NCI-H774 (cell line): ENCODE data around the gene SEC11C.

Experiments used
- DNase-seq: peaks from one replicate; lab custom pipeline; 2025; lab: John Stamatoyannopoulos, UW

SEC11C gene

GRCh38 chr18:59144483-59144882, 4.8 kb downstream of the SEC11C start:
- DNase-seq: no peak

DNA sequence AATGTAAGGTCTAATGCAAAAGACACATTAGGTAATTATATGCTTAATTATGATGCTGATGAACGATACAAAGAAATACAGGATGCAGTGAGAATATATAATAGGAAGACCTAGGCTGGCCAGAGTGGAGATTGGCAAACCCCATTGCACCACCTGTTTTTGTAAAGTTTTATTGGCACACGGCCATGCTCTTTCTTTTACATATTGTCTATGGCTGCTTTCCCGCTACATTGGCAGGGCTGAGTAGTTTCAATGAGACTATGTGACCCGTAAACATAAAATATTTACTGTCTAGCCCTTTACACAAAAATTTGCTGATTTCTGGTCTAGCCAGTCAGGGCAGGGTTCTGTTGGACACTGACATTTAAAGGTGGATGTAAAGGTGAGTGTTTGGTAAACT, 5.4 kb downstream of the SEC11C start:
- peak; percentile 56 for DNase-seq

DNA sequence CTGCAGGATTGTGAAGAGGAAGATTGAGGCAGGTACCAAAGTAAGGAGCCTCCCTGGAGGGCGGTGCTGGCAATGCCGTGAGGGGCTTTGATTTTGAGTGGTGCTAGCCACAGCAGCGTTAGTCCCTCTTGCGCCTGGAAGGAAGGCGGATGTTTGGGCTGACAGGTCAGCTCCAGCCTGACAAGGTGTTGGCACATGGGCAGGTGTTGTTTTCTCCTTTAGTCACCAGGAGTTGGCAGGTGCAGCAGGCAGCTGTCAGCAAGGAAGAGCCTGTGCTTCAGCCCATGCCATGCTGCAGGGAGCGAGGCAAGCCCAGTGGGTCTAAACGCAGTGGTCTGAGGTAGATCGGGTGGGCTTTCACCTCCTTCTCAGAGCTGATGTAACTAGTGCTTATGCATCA, 8.5 kb downstream of the SEC11C start:
- peak; percentile 74 for DNase-seq

GRCh38 chr18:59149007-59149406, 9.3 kb downstream of the SEC11C start:
- DNase-seq: no peak

DNA sequence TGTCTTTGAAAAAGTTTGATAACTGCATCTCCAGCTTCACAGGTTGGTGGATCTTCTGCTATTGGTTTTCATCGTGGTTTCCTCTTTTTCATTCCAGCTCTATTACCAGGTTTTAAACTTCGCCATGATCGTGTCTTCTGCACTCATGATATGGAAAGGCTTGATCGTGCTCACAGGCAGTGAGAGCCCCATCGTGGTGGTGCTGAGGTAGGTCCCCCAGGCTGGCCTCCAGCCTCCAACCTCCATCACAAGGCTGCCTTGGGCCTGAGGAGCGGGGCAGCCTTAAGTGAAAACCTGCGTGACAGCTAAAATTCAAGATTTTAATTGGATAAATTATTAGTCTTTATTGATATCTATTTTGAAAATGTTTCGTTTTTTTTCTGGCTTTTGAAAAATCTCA, 9.7 kb downstream of the SEC11C start:
- DNase-seq: no peak

- DNase-seq: no peak
Measured at GRCh38 chr18:59150236-59150635, 10.6 kb downstream of the SEC11C start.

DNA sequence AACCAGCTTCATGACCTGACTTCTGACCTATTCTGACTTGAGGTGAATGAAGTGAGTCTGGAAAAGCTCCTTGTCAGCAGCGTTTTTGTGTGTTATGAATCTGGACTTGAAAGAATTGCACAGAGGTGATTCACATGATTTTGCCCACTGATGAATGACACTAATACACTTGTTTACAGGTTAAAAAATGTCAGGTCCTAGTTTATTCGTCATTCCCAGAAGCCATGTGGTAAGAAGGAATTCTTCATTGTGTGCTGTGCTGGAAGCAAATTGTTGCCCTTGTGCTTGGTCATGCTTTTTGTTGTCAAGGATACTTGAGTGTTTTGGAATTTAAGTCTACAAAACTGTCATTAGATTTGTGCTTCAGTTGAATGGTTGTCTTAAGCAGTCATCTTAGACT, 15.5 kb downstream of the SEC11C start:
- no peak for DNase-seq

DNA sequence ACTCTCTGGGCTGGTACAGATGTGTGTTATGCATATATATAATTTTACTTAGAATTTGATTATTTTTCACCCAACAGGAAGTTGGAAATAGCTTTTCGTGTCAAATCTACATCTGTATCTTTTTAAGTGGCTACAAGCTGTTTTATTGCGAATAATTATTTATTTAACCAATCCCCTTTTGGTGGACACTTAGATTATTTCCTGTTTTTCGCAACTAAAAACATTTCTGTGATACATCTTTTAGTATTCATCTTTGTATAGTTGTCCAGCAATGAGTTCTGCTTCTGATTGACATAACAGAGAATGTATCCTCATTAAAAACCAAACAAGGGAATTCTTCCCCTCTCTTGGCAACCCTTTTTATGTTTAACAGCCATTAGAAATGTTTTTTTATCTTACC, 16.6 kb downstream of the SEC11C start:
- no peak for DNase-seq

DNA sequence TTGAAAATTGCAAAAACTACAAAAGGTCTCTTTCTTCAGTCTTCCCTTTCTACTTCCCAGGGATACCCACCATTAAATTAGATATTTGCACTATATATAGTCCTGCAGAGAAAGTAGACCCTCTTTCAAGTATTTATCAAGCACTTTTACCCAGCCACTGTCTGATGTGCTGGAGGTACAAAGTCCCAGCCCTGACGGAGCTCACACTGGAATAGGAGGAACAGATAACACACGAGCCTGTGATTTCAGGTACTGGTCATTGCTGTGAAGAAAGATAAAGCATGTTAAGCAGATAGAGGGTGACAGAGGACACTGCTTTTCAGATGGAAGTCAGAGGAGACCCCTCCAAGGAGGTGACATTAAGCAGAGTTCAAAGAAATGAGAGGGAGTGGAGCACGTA, 19.6 kb downstream of the SEC11C start:
- no peak for DNase-seq

DNA sequence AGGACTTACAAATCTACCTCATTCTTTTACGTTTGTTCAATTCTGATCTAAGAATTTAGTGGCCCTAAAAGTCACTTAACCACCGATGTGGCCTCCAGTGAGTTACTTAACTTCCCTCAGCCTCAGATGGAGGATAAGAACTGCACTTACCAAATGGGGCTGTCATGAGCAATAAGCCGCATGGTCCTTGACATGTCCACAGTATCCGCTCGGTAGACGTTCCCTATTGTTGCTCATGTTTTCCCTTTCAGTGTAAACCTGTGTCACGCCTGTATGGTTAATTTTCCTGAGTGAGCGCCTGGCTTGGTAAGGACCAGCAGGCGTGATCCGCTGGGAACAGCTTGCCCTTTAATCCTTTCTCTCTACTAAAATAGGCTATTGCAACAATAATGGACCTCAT, 20.3 kb downstream of the SEC11C start:
- peak; percentile 41 for DNase-seq

DNA sequence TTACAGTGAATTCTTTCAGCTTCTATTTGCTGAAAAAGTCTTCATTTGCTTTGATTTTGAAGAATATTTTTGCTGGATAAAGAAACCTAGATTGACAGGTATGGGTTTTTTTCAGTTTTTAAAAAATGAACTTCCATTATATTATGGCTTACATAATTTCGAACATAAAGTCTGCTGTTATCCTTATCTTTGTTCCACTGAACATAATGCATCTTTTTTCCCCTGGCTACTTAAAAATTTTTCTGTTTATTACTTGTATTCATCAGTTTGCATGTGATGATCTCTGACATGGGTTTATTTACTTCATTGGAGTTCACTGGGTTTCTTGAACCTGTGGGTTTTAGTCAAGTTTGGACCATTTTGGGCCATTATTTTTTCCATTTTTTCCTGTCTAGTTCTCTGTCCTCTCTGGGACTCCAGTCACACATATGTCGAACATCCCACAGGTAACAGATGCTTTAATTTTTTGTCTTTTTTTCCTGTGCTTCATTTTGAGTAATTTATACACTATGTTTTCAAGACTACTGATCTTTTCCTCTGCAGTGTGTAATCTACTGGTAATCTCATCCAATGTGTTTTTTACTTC, 33.1 kb downstream of the SEC11C start:
- no peak for DNase-seq

DNA sequence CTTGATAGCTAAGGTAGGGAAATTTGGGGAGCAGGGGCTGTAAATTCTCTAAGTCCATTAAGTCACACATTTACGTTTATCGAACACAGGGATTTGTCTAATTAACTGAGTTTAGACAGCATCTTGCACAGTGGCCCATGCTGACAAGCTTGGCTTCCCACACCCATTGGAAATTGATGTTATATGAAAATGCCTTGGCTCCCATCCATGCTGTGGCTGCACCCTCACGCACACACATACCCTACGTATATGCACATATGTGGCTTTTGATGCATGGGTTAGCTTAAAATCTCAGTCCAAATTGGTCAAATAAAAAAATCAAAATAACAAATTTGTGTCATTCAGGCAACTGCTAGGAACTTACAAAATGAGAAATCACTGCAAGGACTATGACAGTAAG, 37.8 kb downstream of the SEC11C start:
- DNase-seq: no peak

GRCh38 chr18:59180150-59180845, 40.6 kb downstream of the SEC11C start:
- no peak for DNase-seq

DNA sequence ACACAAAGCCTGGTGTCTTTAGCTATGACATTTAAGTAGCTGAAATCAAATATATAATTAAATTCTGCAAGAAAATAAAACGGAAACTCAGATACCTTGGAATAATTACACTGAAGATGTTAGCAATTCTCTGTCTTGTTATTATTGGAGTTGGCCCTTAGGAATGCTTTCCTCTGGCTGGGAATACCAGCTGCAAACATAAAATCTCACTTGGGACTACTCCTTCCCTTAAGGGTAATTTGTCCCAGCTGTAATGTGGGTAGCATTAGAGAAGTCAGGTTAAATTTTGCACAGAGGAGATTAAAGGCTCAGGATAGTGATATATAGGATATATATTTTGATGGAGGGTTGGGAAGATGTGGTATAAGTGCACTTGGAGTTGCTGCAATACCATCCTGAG, 43.0 kb downstream of the SEC11C start:
- DNase-seq: no peak

GRCh38 chr18:59189008-59189407, 49.3 kb downstream of the SEC11C start:
- DNase-seq: no peak

DNA sequence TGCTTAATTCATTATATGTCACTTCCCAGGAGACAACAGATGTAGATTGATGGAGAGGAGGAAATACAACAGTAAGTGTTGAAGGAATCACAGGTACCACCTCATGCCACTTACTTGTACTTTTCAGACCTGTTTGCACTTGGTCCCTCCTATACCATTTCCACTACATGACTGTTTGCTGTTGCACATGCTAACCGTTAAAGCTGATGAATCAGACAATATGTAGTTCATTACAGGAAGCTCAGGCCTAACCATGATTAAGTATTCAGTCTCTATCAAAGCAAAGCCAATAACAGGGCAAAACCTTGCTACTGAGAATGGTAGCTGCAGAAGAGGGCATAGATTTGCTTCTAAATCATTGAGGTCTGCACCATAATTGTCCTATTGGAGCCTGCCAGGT, 50.1 kb downstream of the SEC11C start:
- no peak for DNase-seq

DNA sequence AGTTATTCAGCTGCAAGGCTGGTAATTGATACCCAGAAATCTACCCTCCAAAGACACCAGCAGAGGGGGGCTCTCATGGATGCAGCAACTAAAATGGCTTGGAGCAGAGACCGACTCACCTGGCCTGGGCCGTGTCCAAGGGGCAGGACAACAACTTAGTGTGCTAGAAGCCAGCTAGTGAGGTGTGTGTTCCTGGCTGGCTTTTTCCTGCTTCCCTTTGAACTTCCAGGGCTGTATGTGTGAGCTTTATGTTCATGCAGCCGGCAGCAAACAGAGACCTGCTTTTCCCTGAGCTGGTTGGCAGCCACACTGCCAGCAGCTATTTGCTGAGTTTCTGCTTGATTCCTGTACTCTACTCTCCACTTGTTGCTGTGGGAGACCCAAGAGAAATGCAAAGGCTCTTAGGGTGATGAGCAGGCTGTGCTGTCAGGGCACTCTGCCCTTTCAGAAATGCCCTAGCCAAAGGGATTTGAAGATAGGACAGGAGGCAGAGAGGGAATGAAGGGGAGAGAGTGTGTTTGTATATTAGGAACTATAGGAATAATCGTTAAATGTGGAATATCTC, 56.6 kb downstream of the SEC11C start:
- no peak for DNase-seq

DNA sequence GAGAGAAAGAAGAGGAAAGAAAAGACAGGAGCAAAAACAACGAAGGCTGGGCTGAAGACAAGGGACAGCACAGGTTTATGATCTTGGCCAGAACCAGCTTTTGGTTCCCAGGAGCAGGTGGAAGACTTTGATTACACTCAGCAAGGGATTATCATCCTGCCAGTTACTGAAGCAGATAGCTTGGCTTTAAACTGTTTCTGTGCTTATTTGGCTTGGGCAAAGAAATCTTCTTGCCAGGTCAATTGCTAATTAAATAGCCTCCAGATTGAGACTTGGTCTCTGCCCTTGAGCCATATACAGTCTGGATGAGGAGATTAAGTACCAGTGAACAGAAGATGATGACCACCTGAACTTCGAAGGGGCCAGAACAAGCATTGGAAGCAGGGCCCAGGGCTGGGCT, 58.0 kb downstream of the SEC11C start:
- no peak for DNase-seq

- no peak for DNase-seq
Measured at GRCh38 chr18:59198215-59198614, 58.5 kb downstream of the SEC11C start.

- no peak for DNase-seq
Measured at GRCh38 chr18:59200787-59201186, 61.1 kb downstream of the SEC11C start.

DNA sequence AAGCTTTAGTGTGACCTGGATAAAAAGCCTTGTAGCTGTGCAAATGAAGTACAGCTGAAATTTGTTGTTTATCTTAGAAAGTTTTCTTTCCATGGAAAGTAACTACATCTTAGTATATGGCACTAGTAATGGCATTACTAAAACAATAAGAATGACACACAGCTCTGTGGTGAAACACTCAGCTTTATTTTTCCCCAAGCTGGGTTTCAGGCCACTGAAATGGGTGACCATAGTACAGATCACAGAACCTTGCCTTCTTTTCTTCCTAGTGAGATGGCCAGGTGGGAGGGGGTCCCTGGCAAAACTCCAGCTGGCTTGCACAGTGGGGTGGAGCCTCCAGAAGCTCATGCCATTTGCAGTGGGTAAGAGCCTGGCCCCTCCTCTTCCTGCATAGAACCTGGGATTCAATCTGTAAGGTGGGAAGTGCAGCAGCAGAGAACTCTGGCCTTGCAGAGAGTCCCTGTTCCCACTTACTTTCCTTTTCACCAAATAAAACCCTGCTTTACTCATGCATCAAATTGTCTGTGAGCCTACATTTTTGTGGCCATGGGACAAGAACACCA, 62.7 kb downstream of the SEC11C start:
- DNase-seq: no peak

DNA sequence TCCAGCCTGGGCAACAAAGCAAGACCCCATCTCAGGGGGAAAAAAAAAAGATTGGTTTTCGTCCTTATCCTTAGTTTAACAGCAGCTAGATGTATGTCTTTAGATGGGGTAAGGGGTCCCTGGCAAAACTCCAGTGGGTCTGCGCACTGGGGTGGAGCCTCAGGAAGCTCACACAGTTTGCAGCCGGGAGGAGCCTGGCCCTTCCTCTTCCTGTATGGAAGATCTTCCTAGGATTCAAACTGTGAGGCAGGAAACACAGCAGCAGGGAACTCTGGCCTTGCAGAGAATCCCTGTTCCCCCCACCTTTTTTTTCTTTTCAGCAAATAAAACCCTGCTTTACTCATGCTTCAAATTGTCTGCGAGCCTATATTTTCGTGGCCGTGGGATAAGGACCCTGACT, 67.8 kb downstream of the SEC11C start:
- no peak for DNase-seq
